SH-SY5Y (cell line): Measurements from ENCODE around the gene LGALS8.

Experiments
- GATA2 ChIP-seq: IDR thresholded peaks from 2 replicates; pipeline ENCODE4 v1.6.1; 2011; ENCODE audit warnings: mild to moderate bottlenecking, low read depth, low read length
- GATA3 ChIP-seq: IDR thresholded peaks from 2 replicates; pipeline ENCODE4 v1.6.1; 2011; ENCODE audit warnings: low read depth, mild to moderate bottlenecking, low read length, moderate library complexity

DNA sequence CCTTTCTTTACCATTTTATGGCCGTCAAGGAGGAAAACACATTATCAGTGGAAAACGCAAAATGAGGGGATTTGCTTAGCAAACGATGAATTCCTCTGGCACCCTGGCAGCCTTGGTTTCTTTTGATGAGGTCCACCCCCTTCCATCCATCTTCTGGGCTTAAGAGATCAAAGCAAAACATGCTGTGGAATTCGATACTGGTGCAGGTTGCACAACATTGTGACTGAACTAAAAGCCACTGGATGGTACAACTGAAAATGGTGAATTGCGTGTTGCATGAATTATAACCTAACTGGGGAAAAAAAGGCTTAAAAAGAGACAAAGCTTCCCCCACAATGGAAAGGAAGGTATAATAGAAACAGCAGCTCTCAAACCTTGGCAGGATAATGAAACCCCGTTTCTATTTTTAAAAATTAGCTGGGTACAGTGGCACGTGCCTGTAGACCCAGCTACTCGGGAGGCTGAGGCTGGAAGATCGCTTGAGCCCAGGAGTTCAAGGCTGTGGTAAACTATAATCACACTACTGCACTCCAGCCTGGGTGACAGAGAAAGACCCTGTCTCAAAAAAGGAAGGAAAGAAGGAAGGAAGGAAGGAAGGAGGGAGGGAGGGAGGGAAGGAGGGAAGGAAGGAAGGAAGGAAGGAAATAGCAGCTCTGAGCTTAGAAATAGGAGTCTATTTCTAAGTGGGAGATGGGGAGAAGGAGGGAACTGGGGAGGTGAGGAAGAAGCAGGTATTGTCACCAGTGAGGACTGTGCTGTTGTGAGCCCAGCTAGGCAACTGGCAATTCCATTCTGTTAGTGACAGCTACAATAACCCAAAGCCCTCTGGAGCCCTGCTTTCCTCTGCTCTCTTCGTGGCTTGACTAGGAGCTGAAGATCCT is 29.0 kb upstream of the LGALS8 start:
- TF ChIP-seq GATA2 (no peak), GATA3 (no peak)
